Fibroblast of pulmonary artery (primary cell): ENCODE results near the gene CLEC4G.

Source experiments
- DNase-seq: peaks from one replicate; pipeline ENCODE4 v3.0.0-alpha.2; 2010; ENCODE audit warnings: low read depth
- H3K4me3 ChIP-seq: replicated peaks from 2 replicates; pipeline ENCODE4 v1.5.1; 2011; ENCODE audit warnings: low read depth, mild to moderate bottlenecking, control low read depth, low read length, moderate library complexity
- CTCF ChIP-seq: IDR thresholded peaks from 2 replicates; pipeline ENCODE4 v1.5.1; 2011; ENCODE audit warnings: mild to moderate bottlenecking, control low read depth, low read length, inconsistent platforms; ENCODE audit errors: missing control alignments

The CLEC4G gene

GRCh38 chr19:7759156-7759555, 27.2 kb upstream of the CLEC4G start:
- no peak for TF ChIP-seq CTCF
- no peak overlapping the region for H3K4me3 ChIP-seq

GRCh38 chr19:7757358-7757757, 25.4 kb upstream of the CLEC4G start:
- DNase-seq = no peak
- no peak for TF ChIP-seq CTCF
- H3K4me3 ChIP-seq = no peak overlapping the region

More at GRCh38 chr19:7759156-7759555, 27.2 kb upstream of the CLEC4G start:
- no peak for DNase-seq

GRCh38 chr19:7756258-7756657, 24.3 kb upstream of the CLEC4G start:
- DNase-seq = no peak
- H3K4me3 ChIP-seq = no peak overlapping the region
- TF ChIP-seq CTCF = no peak

GRCh38 chr19:7751157-7751783, 19.4 kb upstream of the CLEC4G start:
- peak; percentile 4 for DNase-seq
- no peak for TF ChIP-seq CTCF
- H3K4me3 ChIP-seq = no peak overlapping the region

- no peak overlapping the region for H3K4me3 ChIP-seq
- TF ChIP-seq CTCF = peak; percentile 7
- DNase-seq = peak; percentile 15
These were observed 16.8 kb upstream of the CLEC4G start for GRCh38 chr19:7748756-7749155.

- no peak for DNase-seq
- H3K4me3 ChIP-seq = no peak overlapping the region
- no peak for TF ChIP-seq CTCF
These were observed 16.3 kb upstream of the CLEC4G start for GRCh38 chr19:7748171-7748570.
